DMS79 treated with DMSO at 0.1 percent for 48 hours (cell line): ENCODE data around the gene DSCAML1.

Experiments
- DNase-seq: peaks from one replicate; lab custom pipeline; 2025; lab: John Stamatoyannopoulos, UW

Gene DSCAML1

GRCh38 chr11:117722082-117722481 lies 74.9 kb downstream of the DSCAML1 start:
- DNase-seq: no peak

GRCh38 chr11:117720061-117720511 lies 76.9 kb downstream of the DSCAML1 start:
- peak; percentile 65 for DNase-seq

DNA sequence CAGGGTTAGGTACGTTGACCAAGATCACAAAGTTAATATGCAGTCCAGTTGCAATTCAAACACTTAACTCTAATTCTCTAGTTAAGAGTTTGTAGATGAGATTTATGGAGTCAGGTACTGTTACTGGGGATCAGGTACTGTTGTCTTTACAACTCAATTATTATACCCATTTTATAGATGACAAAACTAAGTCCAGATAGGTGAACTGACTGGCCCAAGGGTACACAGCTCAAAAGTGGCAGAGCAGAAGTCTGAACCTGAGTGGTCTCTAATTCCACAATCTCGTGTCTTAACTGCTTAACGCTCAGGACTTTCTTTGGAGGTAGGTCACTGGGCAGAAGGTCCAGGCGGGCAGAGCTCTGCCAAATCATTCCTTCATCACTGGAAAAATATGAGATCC lies 77.5 kb downstream of the DSCAML1 start:
- no peak for DNase-seq

GRCh38 chr11:117717485-117718314 lies 79.3 kb downstream of the DSCAML1 start:
- DNase-seq: peak; percentile 85

- DNase-seq: peak; percentile 88
Measured at GRCh38 chr11:117716521-117717440, 80.2 kb downstream of the DSCAML1 start.

DNA sequence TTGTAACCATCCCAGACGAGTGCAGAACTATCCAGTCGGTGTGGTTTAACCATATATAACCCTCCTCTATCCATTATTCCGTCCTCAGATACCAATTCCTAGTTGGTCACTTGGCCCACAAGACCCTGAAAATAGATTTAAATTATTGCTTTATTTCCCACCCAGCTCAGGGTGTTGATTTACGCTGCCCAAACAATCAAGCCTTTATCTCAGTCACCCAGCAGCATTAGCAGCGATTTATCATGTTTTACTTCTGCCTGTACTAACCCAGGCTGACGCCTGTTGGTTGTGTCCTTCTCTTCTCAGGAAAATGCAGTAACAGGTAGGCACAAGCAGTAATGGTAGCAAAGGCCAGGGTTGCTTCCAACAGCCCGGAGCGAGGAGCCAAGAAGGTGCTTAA lies 81.2 kb downstream of the DSCAML1 start:
- DNase-seq: no peak

GRCh38 chr11:117713538-117713991 lies 83.5 kb downstream of the DSCAML1 start:
- DNase-seq: peak; percentile 57

DNA sequence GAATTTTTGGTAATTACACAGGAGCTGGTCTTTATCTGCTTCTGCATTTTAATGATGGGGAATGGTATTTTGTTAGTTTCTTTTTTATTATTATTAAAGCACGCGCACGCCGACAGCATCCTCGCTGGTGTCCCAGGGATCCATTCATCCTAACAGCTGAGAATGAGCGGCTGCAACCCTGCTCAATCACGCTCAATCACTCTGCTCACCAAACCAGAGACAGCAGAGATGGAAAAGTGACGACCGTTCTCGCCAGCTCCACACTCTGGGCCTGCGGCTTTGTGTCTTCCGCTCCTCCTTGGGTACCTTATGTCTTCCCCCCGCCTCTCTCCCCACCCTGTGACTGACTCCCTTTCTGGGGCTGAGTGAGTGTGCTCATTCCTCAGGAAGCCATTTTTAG lies 84.5 kb downstream of the DSCAML1 start:
- DNase-seq: no peak

- DNase-seq: no peak
Measured at GRCh38 chr11:117711331-117711730, 85.7 kb downstream of the DSCAML1 start.

- no peak for DNase-seq
Measured at GRCh38 chr11:117710211-117710610, 86.8 kb downstream of the DSCAML1 start.

- no peak for DNase-seq
Measured at GRCh38 chr11:117706322-117706814, 90.6 kb downstream of the DSCAML1 start.

- DNase-seq: no peak
Measured at GRCh38 chr11:117705866-117706265, 91.2 kb downstream of the DSCAML1 start.

DNA sequence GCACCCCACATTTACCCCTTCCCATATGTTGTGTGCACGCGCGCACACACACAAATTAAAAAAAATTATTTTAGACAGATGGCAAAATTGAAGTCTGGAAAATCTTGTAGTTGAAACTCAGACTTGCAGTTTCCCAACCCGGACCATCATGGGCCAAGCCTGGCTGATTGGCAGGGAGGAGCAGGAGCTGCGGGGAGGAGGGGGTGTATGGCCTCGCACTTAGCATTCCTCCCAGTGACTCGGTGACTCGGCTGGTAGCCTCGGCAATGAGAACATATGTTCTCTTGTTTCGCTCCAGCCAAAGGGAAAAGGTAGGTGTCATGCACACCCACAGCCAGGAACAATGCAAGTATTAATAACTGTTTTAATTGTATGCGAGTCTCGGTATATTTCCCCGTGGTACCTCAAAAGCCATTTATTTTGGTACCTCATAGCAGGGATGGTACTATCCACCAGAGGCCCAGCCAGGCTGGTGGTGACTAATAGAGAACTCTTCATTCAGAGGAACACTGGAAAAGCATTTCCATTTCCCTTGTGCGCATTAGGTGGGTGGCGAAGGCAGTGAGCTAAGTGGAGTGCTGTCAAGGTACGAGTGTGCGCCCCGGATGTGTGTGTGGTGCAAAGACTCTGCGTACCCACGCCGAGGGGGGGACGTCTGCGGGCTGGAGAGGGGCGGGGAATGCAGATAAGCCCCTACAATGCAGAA lies 92.5 kb downstream of the DSCAML1 start:
- DNase-seq: no peak

DNA sequence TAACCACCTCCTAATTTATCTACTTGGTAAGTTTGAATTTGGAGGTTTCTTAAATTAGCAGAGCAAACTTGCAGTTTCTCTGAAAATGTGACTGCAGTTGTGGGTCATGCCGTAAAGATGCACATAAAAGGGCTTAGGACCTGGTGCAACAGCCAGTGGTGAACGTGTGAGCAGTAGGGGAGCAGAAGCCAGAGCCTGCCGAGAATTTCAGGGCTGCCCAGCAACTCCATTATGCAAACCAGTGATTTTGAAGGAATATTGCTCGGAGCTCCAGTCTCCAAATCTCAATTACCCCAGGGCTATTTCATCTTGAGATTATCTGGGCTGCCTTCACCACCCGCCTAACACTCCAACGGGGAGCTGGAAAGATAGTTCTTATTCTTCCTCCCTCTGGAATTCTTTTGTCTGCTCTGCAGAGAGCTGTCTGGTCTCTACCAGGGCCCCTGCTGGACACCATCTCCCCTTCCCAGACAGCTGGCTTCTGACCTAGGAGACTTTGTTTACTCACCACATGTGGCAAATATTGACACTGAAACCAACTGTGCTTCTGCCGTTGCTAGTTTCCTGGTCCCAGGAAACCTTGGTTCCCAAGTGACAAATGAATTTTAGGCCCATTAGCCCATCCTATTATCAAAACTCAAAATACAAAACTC lies 93.9 kb downstream of the DSCAML1 start:
- DNase-seq: no peak

GRCh38 chr11:117701781-117702180 lies 95.2 kb downstream of the DSCAML1 start:
- DNase-seq: no peak

- no peak for DNase-seq
Measured at GRCh38 chr11:117700551-117700950, 96.5 kb downstream of the DSCAML1 start.

GRCh38 chr11:117697319-117697718 lies 99.7 kb downstream of the DSCAML1 start:
- DNase-seq: no peak

DNA sequence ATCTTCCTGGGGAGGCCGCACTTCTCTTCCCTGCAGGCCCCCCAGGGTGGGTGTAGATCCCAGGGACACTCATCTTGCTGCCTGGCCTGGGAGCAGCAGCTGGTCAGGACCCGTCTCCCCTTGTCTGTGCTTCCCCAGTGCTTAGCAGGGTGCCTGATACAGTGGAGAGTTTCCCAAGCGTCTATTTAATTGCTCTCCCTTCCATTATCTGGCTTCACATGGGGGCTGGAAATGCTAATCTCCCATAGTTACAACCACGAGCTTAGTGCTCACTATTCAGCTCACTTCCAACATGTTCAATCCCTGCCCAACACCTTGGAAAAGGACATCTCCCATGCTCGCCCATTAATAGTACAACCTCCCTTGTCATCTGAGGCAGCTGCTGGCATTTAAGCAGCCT lies 100.5 kb downstream of the DSCAML1 start:
- peak; percentile 14 for DNase-seq

DNA sequence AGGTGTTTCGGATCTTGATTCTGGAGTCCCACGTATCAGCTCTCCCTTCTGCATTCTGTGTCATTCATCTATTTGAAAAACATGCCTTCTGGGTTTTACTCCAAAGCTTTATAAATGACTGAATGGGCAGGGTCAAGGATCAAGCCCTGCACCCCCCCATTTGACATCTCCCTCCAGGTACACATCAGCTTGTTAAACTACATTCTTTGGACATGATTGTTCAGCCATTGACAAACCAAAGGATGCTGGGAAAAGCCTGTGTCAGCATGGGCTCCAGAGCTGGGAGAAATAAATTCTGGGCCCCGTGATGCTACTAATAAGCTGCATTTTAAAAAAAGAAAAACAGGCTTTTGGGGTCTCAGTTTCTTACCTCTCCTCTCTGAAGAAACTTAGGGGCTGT lies 103.7 kb downstream of the DSCAML1 start:
- no peak for DNase-seq

DNA sequence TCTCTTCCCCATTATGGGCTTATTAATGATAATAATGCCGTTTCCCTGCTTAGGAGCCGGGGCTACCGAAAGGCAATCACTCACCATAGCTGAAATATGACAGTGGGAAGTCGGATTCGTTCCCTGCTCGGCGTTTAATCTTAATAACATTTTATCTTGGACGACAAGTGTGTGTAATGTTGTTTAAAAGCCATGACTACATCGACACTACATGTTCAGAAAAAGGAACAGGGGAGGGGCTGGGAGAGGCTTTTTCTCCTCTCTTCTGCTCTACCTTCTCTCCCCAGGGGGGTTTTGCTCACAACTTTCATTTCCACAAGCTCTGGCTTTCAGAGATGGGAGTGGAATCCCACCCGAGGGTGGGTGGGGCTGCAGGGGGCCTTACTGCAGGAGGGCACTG lies 105.5 kb downstream of the DSCAML1 start:
- DNase-seq: no peak

DNA sequence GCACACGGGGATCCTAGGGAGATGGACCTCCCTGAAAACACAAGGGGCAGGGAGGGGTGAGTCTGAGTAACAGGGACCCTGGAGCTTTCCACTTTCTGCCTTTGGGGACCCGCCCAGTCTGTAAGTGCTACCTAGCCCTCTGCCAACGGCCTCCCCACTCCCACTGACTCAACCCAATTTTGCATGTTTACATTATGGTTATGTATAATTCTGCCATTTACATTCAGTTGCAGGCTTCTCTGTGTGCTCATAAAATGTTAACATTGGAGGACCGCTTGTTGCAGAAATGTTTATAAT lies 105.8 kb downstream of the DSCAML1 start:
- DNase-seq: no peak
